Gastroesophageal sphincter (tissue), 3 donors: ENCODE measurements around the gene DDTL.
"Not testable (repeated sequence)": the region's sequence is repeated elsewhere in the genome, so short reads cannot be mapped to it uniquely, and the experiment has no call there.

Experiments used
- CTCF ChIP-seq, 4 experiments: fragments of 200-600 bp in 2 of 4; fragments of 450-650 bp in 2 of 4; sonication (generic) in 1 of 4; IDR thresholded peaks; one replicate each; pipeline ENCODE4 v1.5.1; 2017 to 2019; ENCODE audit warnings: antibody characterized with exemption in 4 of 4, mild to moderate bottlenecking in 2 of 4, moderate library complexity in 2 of 4
- POLR2AphosphoS5 ChIP-seq: sonication (generic); formaldehyde crosslinking; IDR thresholded peaks from one replicate; pipeline ENCODE4 v1.6.1; 2017; ENCODE audit warnings: antibody characterized with exemption

GRCh38 chr22:23980567-23980966, 13.9 kb downstream of the DDTL start:
- TF ChIP-seq CTCF (IDR thresholded peaks at IDR 0.05); POLR2AphosphoS5: not testable (repeated sequence)
